Fibroblast of skin of scalp (primary cell): Measurements from ENCODE around the gene PUS7. TPM values are rescaled to one million over a fixed set of nuclear protein-coding genes. Genes with fewer than 3 reads are reported as not detected.
"Not testable (repeated sequence)": the region's sequence is repeated elsewhere in the genome, so short reads cannot be mapped to it uniquely, and the experiment has no call there.

Source experiments
- DNase-seq: peaks from one replicate; pipeline ENCODE4 v3.0.0-alpha.2; 2013
- polyA plus RNA-seq, 2 experiments: library from polyadenylated mRNA; unstranded; fragments of 120-200 nt; gene quantifications; one replicate each; pipeline ENCODE4 v1.2.1, GENCODE V29; 2013; ENCODE audit not compliant: insufficient read length in 2 of 2

The PUS7 gene, protein sequence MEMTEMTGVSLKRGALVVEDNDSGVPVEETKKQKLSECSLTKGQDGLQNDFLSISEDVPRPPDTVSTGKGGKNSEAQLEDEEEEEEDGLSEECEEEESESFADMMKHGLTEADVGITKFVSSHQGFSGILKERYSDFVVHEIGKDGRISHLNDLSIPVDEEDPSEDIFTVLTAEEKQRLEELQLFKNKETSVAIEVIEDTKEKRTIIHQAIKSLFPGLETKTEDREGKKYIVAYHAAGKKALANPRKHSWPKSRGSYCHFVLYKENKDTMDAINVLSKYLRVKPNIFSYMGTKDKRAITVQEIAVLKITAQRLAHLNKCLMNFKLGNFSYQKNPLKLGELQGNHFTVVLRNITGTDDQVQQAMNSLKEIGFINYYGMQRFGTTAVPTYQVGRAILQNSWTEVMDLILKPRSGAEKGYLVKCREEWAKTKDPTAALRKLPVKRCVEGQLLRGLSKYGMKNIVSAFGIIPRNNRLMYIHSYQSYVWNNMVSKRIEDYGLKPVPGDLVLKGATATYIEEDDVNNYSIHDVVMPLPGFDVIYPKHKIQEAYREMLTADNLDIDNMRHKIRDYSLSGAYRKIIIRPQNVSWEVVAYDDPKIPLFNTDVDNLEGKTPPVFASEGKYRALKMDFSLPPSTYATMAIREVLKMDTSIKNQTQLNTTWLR
- polyA plus RNA-seq (2013, experiment 1 of 2; ENCODE audit: insufficient read length), result 17.6 TPM
- 18.3 TPM for polyA plus RNA-seq (2013, experiment 2 of 2; ENCODE audit: insufficient read length)

DNA sequence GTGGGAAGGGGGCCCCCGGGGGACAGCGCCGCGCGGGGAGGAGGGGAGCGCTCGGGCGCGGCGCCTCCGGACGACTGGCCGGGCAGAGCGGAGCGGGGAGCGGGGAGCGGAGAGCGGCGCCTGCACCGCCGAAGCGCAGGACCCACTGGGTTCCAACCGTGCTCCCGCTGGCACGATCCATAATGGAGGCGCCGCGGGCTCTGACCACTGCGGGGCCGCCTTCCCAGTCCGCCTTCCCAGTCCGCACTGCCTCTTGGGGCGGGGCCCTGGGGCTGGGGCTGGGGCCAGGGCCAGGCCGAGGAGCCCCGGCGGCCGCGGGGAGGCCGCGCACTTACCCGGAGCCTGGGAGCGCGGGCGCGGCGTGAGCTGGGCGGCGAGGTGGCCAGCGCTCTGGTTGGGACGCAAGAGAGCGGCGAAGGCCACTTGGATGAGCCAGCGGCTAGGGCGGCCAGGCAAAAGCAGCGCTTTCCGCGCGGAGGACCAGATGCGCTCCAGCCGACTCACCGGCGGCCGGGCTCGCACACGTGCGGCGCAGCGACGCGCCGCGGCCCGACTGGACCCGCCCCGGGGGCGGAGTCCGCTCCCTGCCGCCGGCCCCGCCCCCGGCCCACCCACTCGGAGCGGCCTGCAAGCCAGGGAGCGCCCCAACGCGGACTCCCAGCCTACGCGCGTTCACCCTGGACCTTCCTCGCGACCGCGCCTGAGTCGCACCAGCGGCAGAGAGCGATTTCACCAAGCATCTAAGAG, at the start of gene PUS7:
TSS of gene PUS7 (minus strand) at position 555 of the 747 bp plus-strand sequence. CDS start 13,759 bp downstream, outside the sequence.
- peak; percentile 92 for DNase-seq

DNA sequence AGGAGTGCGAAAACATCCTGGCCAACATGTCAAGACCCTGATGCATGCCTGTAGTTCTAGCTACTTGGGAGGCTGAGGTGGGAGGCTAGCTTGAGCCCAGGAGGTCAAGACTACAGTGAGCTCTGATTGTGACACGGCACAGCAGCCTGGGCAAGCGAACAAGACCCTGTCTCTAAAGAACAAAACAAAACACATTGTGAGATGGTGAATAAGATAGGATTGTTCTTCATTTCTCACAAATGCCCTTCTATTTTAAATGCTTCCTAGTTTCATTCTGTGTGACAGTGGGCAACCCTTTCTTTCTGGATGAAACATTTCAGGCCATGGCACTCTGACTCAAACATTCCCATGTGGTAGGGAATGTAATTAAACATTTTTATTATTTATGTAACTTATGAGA, 45.8 kb upstream of the PUS7 start:
- DNase-seq, result no peak

DNA sequence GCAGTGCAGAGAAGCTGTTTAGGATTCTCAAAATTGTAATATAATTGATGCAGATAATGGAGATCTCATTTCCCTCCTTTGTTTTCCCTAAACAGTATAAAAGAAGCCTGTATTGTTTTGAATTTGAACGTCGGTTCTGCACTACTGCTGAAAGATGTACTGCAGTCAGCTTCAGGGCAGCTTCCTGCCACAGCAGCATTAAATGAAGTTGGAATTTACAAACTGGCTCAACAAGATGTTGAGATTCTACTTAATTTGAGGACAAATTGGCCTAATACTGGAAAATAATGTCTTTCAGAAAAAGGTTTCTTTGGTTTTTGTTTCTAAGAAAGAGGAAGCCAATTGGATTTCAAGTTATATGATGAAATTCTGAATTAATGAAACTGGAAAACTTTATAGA, 45.0 kb upstream of the PUS7 start:
- DNase-seq, result no peak

DNA sequence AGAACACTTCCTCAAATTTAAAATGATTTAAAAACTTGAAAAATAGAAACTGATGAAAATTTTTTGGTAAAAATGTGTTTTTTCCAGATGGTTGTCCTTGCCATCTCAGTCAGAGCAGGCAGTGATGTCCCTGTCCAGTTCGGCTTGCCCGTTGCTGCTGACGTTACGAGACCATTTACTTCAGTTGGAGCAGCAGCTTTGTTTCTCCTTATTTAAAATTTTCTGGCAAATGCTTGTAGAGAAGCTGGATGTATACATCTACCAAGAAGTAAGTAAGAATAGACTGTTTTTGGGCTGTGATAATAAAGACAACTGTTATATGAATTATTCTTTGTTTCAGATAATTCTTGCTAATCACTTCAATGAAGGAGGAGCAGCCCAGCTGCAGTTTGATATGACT, 43.1 kb upstream of the PUS7 start:
- no peak for DNase-seq

DNA sequence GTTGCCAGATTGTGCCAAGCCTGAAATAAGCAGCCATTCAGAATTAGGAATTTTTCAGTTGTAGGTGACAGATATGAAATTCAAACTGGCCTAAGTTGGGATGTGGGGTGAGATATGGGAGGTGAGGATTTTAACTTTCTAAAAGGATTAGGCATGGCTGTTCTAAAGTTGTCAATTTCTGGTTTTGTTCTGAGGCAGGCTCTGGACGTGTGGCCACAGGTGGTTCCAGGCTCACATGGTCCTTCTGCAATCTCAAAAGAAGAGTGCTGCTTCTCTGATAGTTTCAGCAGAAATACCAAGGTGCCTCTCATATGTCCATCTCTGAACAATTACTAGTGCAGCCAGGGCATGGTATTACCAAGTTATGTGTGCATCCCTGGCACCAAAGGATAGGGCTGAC, 37.9 kb upstream of the PUS7 start:
- DNase-seq, result no peak

DNA sequence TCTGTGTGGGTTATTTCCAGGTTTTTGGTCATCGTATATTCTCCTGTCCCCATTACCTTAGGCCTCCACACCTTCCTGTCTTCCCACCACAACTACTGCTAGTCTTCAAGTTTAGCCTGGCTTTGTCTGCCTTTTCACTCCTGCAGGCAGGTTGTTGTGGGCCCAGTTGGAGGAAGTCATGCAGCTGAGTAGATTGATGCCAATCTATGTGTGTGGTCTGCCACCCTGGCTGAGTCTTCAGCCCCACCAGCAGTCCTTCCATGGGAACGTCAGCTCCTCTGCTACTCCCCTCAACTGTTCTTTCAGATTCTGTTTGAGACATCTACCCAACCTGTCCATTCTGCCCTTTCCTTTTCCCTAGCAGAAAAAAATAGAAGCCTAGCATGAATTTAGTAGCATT, 16.3 kb upstream of the PUS7 start:
- DNase-seq, result no peak

DNA sequence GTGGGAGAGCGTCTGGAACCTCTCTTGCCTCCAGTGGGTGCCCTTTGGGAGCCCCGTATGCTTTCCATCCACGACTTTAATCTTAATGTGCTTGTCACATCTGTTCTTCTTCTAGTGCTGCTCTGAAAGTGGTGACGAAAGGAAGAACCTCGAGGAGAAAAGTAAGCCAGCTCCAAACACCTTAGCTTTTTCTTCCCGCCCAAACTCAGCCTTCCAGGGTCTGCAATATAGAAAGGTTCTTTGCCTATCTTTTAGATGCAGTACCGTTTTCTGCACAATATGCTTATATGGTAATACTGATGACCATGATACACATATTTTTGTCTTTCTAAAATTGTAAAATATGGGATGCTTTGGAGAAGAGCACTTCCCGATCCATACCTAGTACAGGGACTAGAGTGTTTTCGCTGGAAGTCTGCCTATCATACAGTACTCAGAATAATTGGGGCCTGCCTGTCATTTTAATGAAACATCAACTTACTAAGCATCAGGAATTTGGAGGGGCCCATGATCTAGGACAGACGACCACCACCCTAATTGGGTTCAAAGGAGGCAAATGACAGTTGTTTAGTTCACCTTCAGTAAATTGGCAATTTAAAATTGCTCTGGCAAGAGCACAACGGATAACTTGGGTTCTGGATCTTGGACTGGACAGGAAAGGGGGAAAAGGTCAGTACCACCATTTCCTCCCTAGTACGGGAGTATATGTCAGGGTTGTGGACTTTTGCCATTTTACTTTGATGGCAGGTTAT, 10.8 kb upstream of the PUS7 start:
- DNase-seq, result no peak

DNA sequence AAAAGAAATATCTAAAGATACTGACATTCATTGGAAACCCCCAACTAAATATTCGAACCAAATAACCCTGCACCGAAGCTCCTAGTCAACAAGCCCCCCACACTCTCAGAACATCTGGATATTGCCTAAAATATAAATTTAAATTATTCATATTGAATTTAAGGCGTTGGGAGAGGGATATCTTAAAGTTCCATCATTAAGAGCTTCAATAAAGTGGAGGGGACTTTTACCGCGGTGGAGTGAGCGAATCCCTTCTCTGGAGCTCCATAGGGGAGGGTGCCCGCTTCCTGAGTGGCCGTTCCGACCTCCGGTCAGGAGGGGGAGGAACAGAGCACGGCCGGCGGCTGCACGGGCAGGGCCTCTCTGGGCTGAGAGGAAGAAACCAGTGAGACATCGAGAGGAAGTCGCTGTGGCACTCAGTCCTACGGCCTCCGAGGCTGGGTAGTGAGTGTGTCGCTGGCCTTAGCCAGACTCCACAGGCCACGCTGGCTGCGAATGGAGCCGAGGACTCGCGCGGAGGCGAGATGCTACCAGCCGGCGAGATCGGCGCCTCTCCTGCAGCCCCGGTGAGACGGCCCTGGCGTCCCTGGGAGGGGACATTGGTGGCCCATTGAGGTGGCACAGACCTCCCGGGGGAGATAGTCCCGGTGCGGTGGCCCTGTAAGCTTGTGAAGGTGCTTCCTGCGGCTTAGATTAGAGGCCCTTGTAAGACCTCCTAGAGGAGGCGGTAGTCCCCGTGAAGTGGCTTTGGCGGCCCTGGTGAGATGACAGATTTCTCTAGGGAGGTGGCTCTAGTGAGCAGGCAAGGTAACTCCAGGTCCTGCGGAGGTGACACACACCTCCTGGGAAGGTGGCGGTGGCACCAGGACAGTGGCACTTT, 10.0 kb upstream of the PUS7 start, which contains the start of gene RINT1:
TSS of gene RINT1 (plus strand) at position 410 of the 880 bp plus-strand sequence. CDS start at position 525, 115 bp downstream.
- peak; percentile 91 for DNase-seq

DNA sequence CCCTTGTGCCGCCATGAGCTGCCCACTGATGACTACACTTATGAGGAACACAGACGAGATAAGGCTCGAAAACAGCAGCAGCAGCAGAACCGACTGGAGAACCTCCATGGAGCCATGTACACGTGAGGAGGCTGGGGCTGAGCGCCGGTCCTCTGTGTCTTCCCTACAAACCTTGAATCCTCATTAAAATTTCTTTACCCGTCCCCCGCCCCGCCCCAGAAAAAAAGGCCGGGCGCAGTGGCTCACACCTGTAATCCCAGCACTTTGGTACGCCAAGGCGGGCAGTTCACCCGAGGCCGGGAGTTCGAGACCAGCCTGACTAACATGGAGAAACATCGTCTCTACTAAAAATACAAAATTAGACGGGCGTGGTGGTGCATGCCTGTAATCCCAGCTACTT, 8.5 kb upstream of the PUS7 start:
- no peak for DNase-seq

DNA sequence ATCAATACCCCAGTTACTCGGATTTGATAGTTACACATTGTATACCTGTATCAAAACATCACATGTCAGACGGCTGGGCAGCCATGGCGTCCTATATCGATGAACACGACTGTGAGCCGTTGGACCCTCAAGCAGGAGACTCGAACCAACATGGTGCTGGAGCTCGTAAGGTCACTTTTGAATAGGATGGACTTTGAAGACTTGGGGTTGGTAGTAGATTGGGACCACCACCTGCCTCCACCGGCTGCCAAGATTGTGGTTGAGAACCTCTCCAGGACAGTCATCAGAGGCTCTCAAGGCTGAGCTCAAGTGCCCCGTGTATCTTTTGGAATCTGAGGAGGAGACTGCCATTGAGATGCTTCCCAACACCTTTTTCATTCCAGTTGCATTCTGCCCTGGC, 8.1 kb upstream of the PUS7 start:
- no peak for DNase-seq

DNA sequence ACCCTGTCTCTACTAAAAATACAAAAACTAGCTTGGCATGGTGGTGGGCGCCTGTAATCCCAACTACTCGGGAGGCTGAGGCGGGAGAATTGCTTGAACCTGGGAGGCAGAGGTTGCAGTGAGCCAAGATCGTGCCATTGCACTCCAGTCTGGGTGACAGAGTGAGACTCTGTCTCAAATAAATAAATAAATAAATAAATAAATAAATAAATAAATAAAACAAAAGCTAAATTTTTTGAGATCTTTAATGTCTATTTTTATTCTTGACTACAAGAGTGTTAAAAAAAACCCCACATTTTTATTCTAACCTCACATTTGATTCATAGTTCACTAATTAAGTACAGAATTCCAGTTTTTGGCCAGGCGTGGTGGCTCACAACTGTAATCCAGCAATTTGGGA, 5.7 kb upstream of the PUS7 start:
- DNase-seq, result not testable (repeated sequence)

DNA sequence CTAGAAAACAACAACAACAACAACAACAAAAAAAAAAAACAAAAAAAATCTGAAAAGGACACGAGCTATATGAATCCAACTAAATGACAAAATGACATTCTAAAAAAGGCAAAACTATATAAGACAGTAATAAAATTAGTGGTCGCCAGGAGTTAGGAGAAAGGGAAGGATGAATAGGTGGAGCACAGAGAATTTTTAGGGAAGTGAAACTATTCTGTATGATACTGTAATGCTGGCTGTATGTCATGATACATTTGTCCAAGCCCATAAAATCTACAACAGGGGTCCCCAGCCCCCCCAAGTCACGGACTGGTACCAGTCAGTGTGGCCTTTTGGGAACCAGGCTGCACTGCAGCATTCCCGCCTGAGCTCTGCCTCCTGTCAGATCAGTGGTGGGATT, 2.8 kb upstream of the PUS7 start:
- DNase-seq, result no peak

DNA sequence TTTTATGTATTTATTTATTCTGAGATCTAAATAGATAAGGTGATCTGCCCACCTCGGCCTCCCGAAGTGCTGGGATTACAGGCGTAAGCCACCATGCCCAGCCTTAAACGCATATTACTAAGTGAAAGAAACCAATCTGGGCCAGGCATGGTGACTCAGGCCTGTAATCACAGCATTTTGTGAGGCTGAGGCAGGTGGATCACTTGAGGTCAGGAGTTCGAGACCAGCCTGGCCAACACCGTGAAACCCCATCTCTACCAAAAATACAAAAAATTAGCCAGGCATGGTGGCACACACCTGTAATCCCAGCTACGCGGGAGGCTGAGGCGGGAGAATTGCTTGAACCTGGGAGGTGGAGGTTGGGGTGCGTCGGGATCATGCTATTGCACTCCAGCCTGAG, 2.4 kb upstream of the PUS7 start:
- not testable (repeated sequence) for DNase-seq

DNA sequence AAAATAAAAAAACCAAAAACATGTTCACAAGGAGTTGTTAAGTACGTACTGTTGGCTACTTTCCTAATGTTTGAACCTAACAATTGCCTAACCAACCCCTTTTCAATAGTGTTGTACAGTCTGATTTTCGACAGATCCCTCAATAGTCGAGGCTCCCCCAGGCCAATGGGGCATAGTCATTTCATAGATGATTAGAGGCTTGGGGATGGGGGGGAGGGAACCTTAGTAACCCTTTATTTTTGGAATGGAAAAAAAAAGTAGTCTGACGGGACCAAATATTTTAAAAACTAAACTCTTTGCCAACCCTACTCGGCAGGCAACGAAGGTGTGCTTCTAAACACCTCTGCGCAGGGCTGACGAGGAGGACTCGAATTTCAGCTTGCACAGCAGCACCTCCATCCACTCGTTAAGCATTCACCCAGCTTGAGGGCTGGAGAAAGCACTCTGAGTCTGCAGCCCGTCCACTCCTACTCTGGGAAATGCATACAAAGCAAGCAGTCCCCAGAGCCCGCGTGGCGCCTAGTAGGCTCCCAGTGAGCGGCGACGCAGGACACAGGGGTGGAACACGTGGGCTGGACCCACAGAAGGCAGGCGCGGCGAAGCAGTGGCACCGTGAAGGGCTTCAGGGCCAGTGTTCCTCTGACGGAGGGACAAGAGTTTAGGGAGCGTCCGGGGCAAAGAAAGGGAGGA, 899 bp downstream of the PUS7 start:
- peak; percentile 59 for DNase-seq

DNA sequence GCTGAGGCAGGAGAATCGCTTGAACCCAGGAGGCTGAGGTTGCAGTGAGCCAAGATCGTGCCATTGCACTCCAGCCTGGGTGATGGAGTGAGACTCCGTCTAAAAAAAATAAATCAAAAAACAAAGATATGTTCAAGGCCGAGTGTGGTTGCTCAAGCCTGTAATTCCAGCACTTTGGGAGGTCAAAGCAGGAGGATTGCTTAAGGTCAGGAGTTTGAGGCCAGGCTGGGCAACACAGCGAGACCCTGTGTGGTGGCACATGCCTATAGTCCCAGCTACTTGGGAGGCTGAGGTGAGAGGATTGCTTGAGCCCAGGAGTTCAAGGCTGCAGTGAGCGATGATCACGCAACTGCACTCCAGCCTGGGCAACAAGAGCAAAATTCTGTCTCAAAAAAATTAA, 1.5 kb downstream of the PUS7 start:
- DNase-seq, result not testable (repeated sequence)

DNA sequence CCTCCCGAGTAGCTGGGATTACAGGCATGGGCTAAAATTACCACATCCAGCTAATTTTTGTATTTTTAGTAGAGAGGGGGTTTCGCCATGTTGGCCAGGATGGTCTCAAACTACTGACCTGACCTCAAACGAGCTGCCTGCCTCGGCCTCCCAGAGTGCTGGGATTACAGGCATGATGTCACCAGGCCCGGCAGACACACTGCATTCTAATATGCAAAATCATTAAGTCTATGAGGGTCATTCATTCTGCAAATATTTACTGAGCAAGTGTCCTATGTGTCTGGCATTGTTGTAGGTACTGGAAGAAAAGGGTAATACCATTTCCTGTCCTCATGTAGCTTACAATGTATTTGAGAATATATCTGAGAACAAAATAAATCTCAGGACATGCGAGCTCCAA, 2.7 kb downstream of the PUS7 start:
- DNase-seq, result peak; percentile 19

DNA sequence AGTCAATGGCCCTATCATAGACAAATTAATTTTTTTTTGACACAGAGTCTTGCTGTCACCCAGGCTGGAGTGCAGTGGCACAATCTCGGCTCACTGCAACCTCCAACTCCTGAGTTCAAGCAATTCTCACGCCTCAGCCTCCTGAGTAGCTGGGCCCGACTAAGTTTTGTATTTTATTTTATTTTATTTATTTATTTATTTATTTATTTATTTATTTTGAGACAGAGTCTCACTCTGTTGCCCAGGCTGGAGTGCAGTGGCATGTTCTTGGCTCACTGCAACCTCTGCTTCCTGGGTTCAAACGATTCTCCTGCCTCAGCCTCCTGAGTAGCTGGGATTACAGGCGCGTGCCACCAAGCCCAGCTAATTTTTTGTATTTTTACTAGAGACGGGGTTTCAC, 6.5 kb downstream of the PUS7 start:
- DNase-seq, result not testable (repeated sequence)

DNA sequence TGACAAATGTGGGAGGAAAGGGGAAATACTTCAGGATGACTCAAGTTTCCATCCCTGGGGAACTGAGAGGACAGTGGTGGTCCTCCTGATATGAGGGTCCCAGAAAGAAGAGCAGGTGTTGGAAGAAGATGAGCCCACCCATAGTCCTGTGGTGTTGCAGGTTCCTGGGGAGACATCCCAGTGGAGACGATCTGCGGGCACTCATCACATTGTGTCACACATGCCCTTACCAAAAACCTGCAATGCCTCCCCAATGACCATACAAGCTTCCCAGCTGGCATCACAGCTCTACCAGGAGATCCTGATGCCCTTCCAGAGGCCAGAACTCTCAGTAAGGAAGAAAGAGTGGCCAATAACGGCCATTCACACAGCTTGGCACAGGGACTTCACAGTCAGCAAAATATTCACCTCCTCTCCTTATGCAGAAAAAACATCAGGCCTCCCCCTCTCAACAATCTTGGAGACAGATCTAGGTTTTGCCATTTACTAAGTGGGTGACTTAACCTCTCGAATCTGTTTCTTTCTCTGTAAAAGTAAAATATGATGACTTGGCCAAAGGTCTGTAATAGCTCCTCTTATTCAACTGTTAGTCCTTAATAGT, 9.0 kb downstream of the PUS7 start:
- no peak for DNase-seq

DNA sequence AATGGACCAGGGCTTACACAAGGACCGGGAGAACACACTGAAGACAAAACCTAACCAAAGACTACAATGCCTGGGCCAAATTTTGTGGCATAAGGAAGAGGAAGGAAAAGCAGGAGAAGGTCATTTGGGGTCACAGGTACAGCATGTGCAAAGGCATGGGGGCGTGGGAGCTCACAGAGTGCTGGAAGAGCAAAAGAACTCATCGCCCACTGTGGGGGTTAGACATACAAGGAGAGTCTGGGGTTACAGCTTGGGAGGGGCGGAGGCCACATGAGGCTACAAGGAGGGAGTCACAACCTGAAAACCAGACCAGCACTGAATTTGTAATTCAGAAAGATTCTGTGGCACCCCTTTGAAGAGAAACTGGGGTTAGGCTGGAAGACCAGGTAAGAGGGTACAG, 9.7 kb downstream of the PUS7 start:
- no peak for DNase-seq

DNA sequence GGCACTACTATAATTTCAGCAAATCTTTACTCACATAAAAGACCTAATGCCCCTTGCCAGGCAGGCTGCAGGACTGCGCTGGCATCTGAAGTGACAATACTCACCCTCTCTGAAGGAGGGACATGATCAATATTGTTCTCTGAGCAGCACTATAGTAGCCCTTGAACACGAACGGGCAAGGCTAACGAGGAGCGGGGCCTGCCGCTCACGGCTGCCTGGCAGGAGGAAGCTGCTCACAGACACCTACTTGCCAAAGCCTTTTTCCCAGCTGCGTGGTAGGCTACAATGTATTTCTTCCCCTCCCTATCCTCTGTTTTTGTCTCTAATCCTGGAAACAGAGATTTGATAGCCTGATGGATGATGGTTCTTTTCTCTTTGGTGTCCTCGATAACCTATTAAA, 19.9 kb downstream of the PUS7 start:
- DNase-seq, result no peak
